ENCODE data around the gene RBM4B.
"Not testable (repeated sequence)": the region's sequence is repeated elsewhere in the genome, so short reads cannot be mapped to it uniquely, and the experiment has no call there.

The RBM4B gene

GRCh38 chr11:66677599-66678375 lies at the start of gene RBM4B:
RBM4B (minus strand) TSS chr11:66677887; CDS start chr11:66677079, 808 bp downstream.
- DNase-seq: peak; percentile 92 to 95

GRCh38 chr11:66725647-66726046 lies 48.0 kb upstream of the RBM4B start:
- DNase-seq: no peak

GRCh38 chr11:66725114-66725513 lies 47.4 kb upstream of the RBM4B start:
- no peak for DNase-seq

GRCh38 chr11:66724167-66724566 lies 46.5 kb upstream of the RBM4B start:
- DNase-seq: not testable (repeated sequence)

GRCh38 chr11:66723693-66724092 lies 46.0 kb upstream of the RBM4B start:
- no peak for DNase-seq

- DNase-seq: no peak
Measured at GRCh38 chr11:66722745-66723651, 45.3 kb upstream of the RBM4B start.

- DNase-seq: no peak
Measured at GRCh38 chr11:66721939-66722338, 44.3 kb upstream of the RBM4B start.

- DNase-seq: no peak
Measured at GRCh38 chr11:66720899-66721470, 43.3 kb upstream of the RBM4B start.

- peak; percentile 88 to 94 for DNase-seq
Measured at GRCh38 chr11:66720223-66720898, 42.7 kb upstream of the RBM4B start.

GRCh38 chr11:66719111-66719872 lies 41.6 kb upstream of the RBM4B start:
- no peak for DNase-seq

GRCh38 chr11:66718320-66718971 lies 40.8 kb upstream of the RBM4B start:
- peak in 1 of 2 experiments; percentile 43 for DNase-seq

GRCh38 chr11:66717925-66718319 lies 40.2 kb upstream of the RBM4B start:
- DNase-seq: no peak

- DNase-seq: no peak
Measured at GRCh38 chr11:66716996-66717395, 39.3 kb upstream of the RBM4B start.

GRCh38 chr11:66715346-66716085 lies 37.8 kb upstream of the RBM4B start:
- no peak for DNase-seq

- DNase-seq: no peak
Measured at GRCh38 chr11:66713746-66714480, 36.2 kb upstream of the RBM4B start.

- no peak for DNase-seq
Measured at GRCh38 chr11:66710384-66710930, 32.8 kb upstream of the RBM4B start.

GRCh38 chr11:66708701-66709100 lies 31.0 kb upstream of the RBM4B start:
- no peak for DNase-seq

GRCh38 chr11:66708094-66708493 lies 30.4 kb upstream of the RBM4B start:
- no peak for DNase-seq

- DNase-seq: no peak
Measured at GRCh38 chr11:66707486-66707885, 29.8 kb upstream of the RBM4B start.

- DNase-seq: no peak
Measured at GRCh38 chr11:66706989-66707388, 29.3 kb upstream of the RBM4B start.
